H4 (cell line): ENCODE measurements around the gene GLG1. TPM values are rescaled to one million over a fixed set of nuclear protein-coding genes. Genes with fewer than 3 reads are reported as not detected.
"Not testable (repeated sequence)": the region's sequence is repeated elsewhere in the genome, so short reads cannot be mapped to it uniquely, and the experiment has no call there.

Source experiments
- DNase-seq: peaks from one replicate; pipeline ENCODE4 v3.0.0-alpha.2; 2015; ENCODE audit warnings: low spot score
- total RNA-seq: library from RNA; depleted of rRNA; stranded (reverse); fragments of >200 nt; shearing (Covaris generic); gene quantifications from 2 replicates; pipeline ENCODE4 v1.2.3, GENCODE V29; 2014; rRNA removed

The GLG1 gene
- total RNA-seq, 1 experiment from 2014 or later = 80.2 TPM

DNA sequence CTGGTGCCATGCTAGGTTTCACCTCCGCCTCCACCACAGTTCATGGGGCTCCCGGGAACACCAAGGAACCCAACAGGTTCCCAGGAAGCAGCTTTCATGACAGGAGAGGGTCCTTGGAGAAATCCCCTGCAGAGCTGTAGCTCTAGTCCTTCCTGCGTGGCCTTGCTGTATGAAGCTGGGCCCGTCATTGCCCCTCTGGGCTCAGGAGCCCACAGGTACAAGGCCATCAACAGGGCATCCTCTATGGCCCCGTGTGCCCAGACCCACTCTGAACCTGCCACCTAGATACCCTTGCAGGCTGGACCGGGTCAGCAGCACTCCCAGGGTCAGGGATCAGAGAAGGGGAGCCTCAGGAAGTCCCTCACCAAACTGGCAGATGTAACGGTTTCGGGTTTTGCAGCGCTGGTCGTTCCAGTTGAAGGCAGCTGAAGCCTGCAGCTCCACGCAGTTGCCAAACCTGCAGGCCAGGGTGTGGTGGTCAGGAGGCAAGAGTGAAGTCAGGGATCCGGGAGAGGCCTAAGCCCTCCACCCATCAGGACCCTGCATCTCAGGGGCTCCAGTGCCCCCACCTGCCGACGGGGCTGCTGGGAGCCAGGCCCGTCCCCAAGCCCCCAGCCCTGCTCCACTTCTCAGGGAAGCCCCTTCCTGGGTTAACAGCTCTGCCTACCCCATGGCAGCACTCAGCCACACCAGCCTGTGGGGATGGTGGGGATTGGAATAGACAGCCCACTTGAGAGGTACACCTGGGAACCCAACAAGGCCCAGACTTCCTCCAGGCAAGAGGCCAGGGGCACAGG is 197.5 kb downstream of the GLG1 start:
- not testable (repeated sequence) for DNase-seq

- DNase-seq = not testable (repeated sequence)
These were observed 199.6 kb downstream of the GLG1 start for GRCh38 chr16:74407362-74407705.

DNA sequence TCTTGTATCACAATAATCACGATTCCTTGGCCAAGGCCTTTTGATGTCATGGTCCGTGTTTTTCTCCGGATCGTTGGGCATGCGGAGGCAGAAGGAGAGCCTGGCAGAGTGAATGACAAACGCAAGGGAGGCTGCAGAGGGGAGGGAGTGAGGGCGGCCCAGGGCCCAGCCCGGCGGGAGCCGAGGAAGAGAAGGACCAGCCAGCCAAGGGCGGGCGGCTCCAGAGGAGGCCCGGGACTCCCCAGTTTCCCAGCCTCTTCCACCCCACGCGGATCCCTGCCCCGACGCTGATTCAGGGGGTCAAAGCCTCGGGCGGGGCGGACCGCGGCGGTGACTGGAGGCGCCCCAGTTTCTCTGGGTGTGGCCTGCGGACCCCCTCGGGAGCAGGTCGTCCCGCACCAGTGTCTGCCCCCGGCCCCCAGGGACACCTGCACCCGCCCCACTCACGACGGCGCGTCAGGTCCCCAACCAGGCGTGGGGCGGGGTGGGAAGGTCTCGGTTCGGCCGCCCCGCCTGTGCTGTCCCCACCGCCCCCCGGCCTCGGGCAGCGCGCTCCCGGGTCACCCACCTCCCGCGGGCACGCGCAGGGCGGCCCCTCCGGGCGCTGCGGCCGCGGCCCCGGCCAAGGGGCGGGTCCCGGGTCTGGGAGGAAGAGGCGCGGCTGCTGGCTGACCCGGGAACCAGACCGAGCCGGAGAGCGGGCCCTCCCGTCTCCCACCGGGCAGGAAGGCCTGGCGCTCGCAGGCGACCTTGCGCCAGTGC is 200.1 kb downstream of the GLG1 start:
- DNase-seq = not testable (repeated sequence)

DNA sequence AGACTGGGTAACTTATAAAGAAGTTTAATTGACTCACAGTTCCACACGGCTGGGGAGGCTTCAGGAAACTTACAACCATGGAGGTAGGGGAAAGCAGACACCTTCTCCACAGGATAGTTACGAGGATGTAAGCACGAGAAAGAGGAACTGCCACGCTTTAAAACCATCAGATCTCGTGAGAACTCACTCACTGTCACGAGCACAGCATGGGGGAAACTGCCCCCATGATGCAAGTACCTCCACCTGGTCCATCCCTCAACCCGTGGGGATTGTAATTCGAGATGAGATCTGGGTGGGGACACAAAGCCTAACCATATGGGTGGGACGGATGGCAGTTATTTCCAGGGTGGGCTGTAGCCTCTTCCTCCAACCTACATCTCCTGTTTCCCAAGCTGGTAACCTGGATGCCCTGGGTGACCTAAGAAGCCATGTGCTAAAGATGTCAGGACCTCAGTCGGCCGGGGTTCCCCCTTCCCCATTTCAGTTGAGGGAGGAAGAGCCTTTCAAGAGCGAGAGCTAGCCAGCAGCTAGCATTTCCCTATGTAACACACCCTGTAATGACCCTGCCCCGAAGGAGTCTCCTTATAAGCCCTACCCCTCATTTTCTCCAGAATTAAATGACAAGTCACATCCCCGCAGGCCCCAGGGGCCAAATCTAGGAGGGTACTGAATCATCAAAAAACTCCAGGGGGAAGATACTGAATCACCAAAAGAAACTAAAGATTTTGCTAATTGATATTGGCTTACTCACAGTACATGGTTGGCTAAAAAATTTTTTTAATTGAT is 202.6 kb downstream of the GLG1 start:
- DNase-seq = not testable (repeated sequence)

GRCh38 chr16:74400238-74400637 is 206.7 kb downstream of the GLG1 start:
- DNase-seq = not testable (repeated sequence)

GRCh38 chr16:74398212-74398895 is 208.6 kb downstream of the GLG1 start:
- DNase-seq = not testable (repeated sequence)

Other genes starting within 250 kb of the GLG1 start
- not detected in 2 replicates for gene NPIPB15, start 230.8 kb downstream of the GLG1 start, total RNA-seq
- gene CLEC18B, start 185.6 kb downstream of the GLG1 start, total RNA-seq = 0.02 and 2.0 TPM in 2 replicates
- 30.8 and 33.8 TPM in 2 replicates for gene RFWD3, start 59.8 kb upstream of the GLG1 start, total RNA-seq
- 6.6 and 8.4 TPM in 2 replicates for gene MLKL, start 93.7 kb upstream of the GLG1 start, total RNA-seq
- gene FA2H, start 167.7 kb upstream of the GLG1 start, total RNA-seq = not detected in 2 replicates